HTERT RPE-1 (cell line): ENCODE results near the gene MAG.

Experiments used
- in situ Hi-C: fragments of 300-500 bp; cut with MboI; formaldehyde crosslinking; loops from 4 replicates; pipeline ENCODE4 v1.14.3; 2020; ENCODE audit warnings: low sequenced_read_pairs

MAG gene

GRCh38 chr19:35291916-35292315 is at the start of gene MAG:
TSS of gene MAG (plus strand) at chr19:35292161. CDS start at chr19:35295409, 3,248 bp downstream.
- in situ Hi-C loops = no loop called here

- in situ Hi-C loops = no loop called here
Observed at GRCh38 chr19:35246466-35247092, 45.4 kb upstream of the MAG start.

- in situ Hi-C loops = no loop called here
Observed at GRCh38 chr19:35247526-35248309, 44.2 kb upstream of the MAG start.

- in situ Hi-C loops = no loop called here
Observed at GRCh38 chr19:35248310-35249145, 43.4 kb upstream of the MAG start, which contains the start of gene LSR. TSS of gene LSR (plus strand) at chr19:35249002. CDS start at chr19:35249023, 21 bp downstream.

- in situ Hi-C loops = no loop called here
Observed at GRCh38 chr19:35249146-35249847, 42.7 kb upstream of the MAG start.

GRCh38 chr19:35249848-35250711 is 41.9 kb upstream of the MAG start:
- in situ Hi-C loops = no loop called here

- in situ Hi-C loops = no loop called here
Observed at GRCh38 chr19:35251456-35251855, 40.5 kb upstream of the MAG start.

- in situ Hi-C loops = no loop called here
Observed at GRCh38 chr19:35253316-35254286, 38.4 kb upstream of the MAG start.

- in situ Hi-C loops = no loop called here
Observed at GRCh38 chr19:35254341-35255297, 37.3 kb upstream of the MAG start.

GRCh38 chr19:35256566-35256965 is 35.4 kb upstream of the MAG start:
- in situ Hi-C loops = no loop called here

- in situ Hi-C loops = no loop called here
Observed at GRCh38 chr19:35257113-35257461, 34.9 kb upstream of the MAG start.

GRCh38 chr19:35260694-35261304 is 31.2 kb upstream of the MAG start:
- in situ Hi-C loops = no loop called here

- in situ Hi-C loops = no loop called here
Observed at GRCh38 chr19:35261356-35262100, 30.4 kb upstream of the MAG start.

GRCh38 chr19:35262101-35262761 is 29.7 kb upstream of the MAG start:
- in situ Hi-C loops = no loop called here

- in situ Hi-C loops = no loop called here
Observed at GRCh38 chr19:35264268-35265125, 27.5 kb upstream of the MAG start.
